Measurements from ENCODE around the gene KCNIP4.

Gene KCNIP4

DNA sequence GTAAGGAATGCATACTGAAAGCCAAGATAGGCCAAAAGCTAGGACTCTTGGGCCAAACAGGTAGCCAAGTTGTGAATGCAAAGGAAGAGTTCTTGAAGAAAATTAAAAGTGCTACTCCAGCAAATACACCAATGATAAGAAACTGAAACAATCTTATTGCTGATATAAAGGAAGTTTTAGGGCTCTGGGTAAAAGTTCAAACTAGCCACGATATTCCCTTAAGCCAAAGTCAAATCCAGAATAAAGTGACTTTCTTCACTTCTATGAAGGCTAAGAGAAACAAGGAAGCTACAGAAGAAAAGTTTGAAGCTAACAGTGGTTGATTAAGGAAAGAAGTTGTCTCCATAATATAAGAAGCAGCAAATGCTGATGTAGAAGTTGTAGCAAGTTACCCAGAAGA lies 850.7 kb downstream of the KCNIP4 start:
- no peak for DNase-seq (ENCODE audit: low read depth in 1 of 2, low spot score in 1 of 2)

DNA sequence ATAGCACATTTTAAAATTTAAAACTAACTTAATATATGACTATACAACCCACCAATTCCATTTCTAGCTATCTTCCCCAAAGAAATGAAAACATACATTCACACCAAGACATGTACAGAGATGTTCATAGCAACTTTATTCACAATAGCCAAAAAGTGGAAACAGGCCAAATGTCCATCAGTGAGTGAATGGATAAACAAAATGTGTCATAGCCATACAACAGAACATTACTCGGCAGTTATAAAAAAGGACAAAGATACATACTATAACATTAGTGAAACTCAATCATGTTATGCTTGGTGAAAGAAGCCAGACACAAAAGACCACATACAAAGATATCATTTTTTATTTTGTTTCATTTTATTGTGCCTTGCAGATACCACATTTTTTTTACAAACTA lies 851.5 kb downstream of the KCNIP4 start:
- no peak for DNase-seq (ENCODE audit: low read depth in 1 of 2, low spot score in 1 of 2)

DNA sequence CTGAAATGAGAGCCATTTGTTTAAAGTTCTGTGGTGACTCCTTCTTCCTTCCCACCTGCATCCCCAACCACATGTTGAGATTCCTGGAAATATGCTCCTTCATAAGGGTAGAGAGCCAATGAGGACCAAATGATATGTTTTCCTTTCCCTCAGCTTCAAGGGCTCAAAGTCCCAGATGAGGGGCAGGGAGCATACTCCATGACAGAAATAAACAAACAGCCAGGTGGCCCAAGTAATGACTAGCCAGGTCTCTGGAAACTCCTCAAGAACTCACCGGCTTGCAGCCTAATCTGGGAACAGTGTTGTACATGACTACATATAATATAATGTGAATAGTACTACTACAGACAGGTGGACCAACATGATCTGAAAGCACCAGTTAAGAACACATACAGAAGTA lies 856.0 kb downstream of the KCNIP4 start:
- no peak for DNase-seq (ENCODE audit: low read depth in 1 of 2, low spot score in 1 of 2)

DNA sequence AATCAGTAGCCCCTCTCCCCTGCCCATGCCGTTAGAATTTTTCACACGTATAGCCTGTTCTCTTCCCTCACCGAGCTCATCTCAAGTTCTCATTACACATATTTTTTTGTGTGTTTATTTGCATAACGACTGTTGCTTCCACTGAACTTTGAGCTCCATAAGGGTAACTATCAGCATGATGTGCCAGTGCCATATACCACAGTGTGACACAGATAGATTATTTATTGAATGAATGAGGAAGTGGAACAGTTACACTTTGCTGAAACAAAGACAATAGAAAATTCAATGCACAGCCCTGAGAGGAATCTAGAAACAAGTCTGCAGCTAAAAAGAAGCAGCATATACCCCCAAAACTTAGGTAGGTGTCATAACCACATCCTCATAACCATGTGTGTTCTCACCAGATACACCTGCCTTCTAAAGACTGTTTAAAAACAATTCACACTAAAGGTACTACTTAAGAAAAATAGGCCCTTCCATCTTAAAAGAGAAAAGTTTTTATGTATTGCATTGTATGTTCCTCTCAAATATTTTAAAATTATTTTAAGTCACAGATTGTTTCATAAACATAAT lies 858.4 kb downstream of the KCNIP4 start:
- DNase-seq (ENCODE audit: low read depth in 1 of 2, low spot score in 1 of 2) = no peak

DNA sequence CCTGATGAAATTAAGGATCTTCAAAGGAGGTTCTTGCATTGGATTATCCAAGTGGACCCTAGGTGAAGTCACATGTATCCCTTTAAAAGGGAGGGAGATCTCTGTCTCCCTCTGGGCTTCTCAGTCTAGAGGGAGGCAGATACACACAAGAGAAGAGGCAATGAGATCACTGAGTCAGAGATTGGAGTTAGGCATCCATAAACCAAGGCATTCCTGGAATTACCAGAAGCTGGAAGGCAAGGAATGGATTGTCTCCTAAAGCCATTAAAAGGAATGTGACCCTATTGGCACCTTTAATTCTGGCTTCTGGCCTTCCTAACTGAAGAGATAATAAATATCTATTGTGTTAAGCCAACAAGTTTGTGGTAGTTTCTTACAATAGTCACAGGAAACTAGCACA lies 865.2 kb downstream of the KCNIP4 start:
- no peak for DNase-seq (ENCODE audit: low read depth in 1 of 2, low spot score in 1 of 2)

DNA sequence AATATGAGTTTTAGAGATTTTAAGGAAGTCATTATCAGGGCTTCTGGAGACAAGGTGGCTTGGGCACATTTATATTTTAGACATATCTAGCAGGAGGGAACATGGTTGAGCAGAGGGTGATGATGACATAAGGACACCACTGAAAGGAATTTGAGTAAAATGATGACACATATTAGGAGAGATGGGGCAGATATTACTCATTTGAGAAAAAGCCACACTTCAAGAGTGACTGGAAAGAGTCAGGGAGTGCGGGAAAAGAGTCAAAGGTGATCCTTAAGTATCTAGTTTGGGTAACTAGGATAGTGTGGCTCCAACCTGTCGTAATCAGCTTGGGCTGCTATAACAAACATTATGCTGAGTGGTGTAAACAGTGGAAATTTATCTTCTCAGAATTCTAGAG lies 870.6 kb downstream of the KCNIP4 start:
- no peak for DNase-seq (ENCODE audit: low read depth in 1 of 2, low spot score in 1 of 2)

DNA sequence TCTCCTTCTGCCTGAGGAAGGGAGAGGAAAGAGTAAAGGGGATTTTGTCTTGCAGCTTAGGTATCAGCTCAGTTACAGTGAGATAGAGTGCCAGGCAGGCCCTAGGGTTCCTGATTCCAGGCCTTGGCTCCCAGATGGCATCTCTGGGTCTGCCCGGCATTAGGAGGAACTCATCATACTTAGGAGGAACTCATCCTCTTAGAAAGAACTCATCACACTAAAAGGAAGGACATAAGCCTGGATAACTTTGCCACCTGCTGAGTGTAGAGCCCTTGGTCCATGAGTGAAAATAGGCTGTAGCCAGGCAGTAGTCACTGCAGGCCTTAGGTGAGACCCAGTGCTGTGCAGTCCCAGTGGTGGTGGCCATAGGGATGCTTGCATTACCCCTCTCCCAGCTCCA lies 881.2 kb downstream of the KCNIP4 start:
- DNase-seq (ENCODE audit: low read depth in 1 of 2, low spot score in 1 of 2) = no peak

DNA sequence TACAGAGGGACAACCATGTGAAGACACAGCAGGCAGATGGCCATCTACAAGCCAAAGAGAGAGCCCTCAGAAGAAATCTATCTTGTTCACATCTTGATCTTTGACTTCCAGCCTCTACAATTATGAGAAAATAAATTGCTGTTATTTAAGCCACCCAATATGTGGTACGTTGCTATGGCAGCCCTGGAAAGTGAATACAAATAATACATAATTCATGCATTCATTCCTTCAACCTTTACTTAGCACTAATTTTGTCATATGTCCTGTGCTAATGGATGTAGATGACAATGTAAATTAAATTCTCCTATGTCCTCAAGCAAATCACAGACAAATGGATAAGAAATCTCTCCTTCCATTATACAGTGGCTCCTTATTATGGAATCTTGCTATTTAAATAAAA lies 886.7 kb downstream of the KCNIP4 start:
- no peak for DNase-seq (ENCODE audit: low read depth in 1 of 2, low spot score in 1 of 2)

DNA sequence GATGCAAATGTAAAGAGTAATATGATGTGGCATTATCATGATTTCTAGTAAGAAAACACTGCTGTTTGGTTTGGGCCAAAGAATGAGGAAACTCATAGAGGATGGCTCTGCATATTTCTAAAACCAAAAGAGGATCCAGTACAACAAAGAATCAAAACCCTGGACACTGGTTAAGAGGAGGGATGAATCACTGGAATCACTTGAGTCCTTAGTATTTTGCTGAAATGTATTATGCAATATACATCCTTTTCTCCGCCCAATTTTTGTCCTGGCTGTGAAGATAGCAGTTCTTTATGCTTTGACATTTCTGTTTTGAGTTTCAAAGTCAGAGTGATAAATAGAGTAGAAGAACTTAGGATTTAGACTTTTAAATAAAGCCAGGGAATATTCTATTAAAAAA lies 902.4 kb downstream of the KCNIP4 start:
- DNase-seq (ENCODE audit: low read depth in 1 of 2, low spot score in 1 of 2) = no peak

DNA sequence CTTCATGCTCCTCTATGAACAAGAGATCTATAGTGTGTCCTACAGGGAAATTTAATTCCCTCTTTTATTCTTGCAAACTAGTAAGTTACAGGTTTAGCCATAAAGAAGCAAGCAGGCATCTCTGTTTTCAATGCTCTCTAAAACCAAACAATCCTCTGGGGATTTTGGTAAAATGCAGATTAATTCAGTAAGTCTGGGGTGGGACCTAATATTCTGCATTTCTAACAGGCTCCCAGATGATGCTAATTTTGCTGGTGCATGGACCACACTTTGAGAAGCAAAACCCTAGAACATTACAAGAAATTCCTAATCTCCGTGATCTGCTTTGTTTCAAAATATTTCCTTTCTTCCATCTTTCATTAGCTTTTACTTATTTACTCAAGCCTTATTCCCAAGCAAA lies 903.5 kb downstream of the KCNIP4 start:
- no peak for DNase-seq (ENCODE audit: low read depth in 1 of 2, low spot score in 1 of 2)

DNA sequence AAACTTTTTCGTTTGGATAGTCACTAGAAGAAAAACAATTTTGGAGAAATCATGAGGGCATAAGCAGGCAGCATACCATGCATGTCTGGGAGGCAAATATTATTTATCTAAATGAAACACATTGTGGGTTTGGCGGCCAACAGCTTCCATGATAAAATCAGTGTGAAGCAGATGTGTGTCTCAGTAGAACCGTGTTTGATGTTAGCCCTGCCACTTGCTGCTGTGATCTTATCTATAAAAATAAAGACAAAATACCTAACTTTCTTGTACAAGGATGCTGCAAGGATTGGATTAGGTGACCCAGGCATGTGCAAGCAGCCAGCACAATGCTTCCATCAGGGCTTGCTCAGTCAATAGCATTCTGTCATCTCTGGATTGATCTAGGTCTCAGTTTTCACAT lies 906.9 kb downstream of the KCNIP4 start:
- DNase-seq (ENCODE audit: low read depth in 1 of 2, low spot score in 1 of 2) = no peak

DNA sequence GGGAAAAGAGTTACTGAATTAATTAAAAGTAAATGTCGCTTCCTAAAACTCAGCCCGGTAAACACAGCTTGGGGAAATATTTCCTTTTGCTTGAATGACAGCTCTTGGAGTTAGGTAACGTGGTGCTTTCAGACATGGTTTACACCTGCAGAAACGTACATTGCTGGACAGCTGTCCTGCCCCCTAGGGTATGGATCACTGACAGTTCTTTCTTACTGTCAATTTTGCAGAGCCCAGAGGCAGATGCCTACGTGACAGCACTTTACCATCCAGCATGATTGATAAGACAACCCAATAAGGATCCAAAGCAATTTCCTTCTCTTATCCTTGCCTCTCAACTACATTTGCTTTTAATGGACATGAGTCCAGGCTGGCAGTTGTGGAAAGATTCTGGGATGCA lies 913.8 kb downstream of the KCNIP4 start:
- DNase-seq (ENCODE audit: low read depth in 1 of 2, low spot score in 1 of 2) = no peak

DNA sequence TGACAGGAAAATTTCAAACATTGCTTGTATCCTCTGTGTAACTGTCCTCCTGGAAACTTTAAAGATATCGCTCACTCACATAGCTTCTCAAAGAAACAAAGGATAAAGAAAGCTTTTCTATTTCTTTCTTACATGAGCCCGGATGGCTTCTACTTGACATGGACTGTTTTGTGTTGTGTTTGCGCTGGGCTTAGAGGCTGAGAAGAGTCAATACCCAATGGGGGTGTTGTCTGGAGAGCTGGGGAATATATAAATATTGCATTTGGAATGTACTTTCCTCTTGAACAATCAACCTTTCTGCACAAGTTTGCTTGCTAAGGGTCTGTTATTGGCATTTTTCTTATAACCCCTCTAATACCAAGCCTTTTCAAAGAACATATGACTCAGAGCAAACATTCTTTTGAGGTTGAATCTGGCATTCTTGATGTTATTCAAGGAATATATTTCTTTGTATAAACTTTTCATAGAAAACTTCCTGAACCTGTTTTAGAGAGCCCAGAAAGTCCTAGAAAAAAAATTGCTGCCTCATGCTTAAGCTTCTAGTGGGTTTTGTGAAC lies 916.4 kb downstream of the KCNIP4 start:
- no peak for DNase-seq (ENCODE audit: low read depth in 1 of 2, low spot score in 1 of 2)

DNA sequence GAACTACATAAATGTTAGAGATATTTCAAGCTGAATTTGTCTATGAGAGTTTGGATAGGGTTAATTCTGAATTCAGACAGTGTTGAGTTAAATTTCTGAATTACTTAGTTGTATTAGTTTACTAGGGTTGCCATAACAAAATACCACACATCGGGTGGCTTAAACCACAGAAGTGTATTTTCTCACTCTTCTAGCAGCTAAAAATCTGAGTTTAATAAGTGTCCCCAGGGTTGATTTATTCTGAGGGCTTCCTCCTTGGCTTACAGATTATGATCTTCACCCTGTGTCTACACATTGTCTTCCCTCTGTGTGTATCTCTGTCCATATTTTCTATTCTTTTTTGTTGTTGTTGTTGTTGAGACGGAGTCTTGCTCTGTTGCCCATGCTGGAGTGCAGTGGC lies 929.8 kb downstream of the KCNIP4 start:
- no peak for DNase-seq (ENCODE audit: low read depth in 1 of 2, low spot score in 1 of 2)

DNA sequence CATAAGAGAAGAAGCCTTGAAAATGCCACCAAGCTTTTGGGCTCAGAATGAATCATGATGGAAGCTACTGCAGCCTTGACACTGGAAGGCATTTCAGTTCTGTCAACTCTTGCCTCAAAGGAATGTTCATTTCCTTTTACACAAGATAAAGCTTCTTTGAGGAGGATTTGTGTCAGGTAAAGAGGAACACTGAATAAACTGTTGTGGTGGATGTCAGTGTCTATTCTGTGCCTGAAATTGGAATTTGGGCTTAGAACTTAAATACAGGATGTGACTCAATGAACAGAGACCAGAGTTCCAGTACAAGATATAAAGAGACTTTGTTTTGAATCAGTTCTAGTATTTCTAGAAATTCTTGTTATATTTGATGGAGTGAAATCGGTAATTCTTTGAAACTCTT lies 935.1 kb downstream of the KCNIP4 start:
- no peak for DNase-seq (ENCODE audit: low read depth in 1 of 2, low spot score in 1 of 2)

DNA sequence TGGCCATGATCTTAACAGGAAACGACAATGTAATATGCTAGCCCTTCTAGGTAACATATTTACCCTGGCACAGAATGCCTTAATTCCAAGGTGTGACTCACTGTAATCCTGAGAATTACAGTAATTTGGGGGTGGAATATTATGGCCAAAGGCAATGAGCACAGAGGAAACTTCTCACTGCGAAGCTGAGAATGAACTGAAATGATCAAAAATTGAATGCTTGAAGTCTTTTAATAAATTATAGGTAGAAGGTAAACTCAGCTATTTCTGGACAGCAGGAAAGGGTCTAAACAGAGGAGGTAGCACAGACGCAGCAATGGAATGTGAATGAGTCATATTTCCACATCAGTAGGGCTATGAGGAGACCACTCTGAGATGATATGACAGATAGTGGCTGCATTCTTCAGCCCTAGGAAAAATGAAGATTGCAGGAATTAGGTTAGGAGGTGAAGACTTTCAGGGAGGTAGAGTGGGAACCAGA lies 935.7 kb downstream of the KCNIP4 start:
- no peak for DNase-seq (ENCODE audit: low read depth in 1 of 2, low spot score in 1 of 2)

DNA sequence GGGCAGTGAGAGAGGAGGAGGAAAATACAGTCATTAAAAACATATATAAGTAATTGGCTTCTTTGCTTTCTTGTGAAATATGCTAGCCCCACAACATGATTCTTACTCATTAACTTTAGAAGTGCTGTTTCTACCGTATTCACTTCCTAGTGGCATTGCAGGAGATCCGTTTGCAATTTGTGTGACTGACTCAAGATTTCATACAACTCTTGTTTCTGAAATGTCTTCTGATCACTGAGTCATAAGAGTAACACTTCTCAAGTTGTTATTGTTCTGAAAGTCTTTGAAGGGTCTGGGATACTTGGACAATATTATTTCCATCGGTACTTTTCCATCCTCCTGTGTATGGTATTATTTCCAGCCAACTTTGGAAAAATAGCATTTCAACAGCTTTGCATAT lies 937.5 kb downstream of the KCNIP4 start:
- no peak for DNase-seq (ENCODE audit: low read depth in 1 of 2, low spot score in 1 of 2)

DNA sequence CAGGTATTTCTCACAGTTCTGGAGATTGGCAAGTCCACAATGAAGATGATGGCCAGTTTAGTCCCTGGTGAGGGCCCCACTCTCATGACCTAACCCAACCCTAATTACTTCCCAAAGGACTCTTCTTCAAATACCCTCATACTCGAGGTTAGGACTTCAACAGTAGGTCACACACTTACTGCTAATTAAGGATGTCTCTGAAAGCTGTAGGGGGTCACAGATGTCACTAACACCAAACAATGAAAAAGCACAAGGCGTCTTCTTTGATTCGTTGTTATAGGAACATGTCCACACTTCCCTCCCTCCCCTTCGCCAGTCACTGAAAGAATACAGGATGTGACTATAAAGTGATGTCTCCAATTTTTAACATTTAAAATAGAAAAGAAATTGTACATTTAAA lies 938.6 kb downstream of the KCNIP4 start:
- DNase-seq (ENCODE audit: low read depth in 1 of 2, low spot score in 1 of 2) = no peak

DNA sequence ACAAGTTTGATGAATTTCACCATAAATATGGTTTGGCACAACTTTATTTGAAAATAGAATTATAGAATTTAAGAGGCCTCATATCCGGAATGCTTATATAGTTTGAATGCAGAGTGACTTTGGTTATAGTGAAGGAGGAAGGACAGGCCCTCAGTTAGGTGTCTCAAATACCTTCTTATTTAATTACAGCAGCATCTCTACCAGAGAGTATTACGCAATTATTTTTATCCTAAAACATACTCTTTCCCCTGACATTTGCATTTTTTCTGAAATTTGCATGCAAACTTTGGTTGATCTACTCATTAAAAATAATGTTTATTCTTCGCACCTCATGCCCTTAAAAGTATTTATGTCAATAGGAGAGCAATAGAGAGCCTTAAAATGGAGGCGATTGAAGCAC lies 942.9 kb downstream of the KCNIP4 start:
- no peak for DNase-seq (ENCODE audit: low read depth in 1 of 2, low spot score in 1 of 2)

DNA sequence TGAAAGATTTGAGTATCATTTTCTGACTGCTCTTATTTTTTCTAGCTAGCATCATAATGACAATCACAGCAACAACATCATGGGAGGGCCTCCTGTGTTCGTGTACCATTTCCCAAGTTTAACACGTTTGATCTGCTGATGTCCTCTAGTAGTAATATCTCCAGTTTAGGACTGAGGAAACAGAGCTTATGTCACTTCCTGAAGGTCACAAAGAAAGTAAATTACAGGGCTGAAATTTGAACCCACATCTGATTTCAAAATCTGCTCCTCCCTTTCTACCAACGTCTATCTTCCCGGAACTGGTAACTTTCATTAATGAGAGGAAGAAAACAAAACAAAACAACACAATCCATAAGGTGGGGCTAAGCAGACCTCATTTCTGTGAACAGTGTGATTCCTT lies 945.6 kb downstream of the KCNIP4 start:
- no peak for DNase-seq (ENCODE audit: low read depth in 1 of 2, low spot score in 1 of 2)

DNA sequence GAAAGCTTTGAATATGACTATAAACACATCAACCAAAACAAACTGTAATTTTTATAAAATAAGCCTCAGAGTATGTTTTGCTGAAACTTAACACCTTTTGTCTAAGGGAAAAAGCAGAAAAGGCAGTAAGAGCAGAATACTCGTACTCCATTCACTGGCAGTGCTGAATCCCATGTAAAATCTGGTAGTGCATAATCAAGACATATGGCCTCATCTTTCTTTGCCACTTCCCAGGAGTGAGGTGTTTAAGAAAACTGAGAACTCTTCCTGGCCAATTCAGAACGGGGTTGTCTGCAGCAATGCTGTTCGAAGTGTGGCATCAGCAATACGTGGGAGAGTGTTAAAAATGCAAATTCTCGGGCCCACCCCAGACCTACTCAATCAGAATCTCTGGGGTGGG lies 946.3 kb downstream of the KCNIP4 start:
- DNase-seq (ENCODE audit: low read depth in 1 of 2, low spot score in 1 of 2) = no peak

DNA sequence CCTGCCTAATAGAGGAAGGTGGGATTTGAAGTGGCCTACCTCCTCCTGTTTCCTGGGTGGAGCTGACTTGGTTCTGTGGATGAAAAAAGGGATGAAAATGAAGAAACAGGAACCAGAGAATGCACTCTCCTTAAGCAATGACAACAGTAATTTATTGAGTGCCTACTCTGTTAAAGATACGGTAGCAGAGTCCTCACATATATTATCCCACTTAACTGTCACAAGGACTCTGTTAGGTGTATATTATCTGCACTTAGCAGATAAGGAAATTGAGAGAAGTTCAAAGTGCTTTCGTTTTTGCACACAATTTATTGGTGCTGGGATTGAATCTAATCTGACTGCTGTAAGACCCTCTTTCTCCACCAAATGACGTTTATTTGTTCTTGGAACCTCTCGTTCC lies 947.1 kb downstream of the KCNIP4 start:
- DNase-seq (ENCODE audit: low read depth in 1 of 2, low spot score in 1 of 2) = no peak

DNA sequence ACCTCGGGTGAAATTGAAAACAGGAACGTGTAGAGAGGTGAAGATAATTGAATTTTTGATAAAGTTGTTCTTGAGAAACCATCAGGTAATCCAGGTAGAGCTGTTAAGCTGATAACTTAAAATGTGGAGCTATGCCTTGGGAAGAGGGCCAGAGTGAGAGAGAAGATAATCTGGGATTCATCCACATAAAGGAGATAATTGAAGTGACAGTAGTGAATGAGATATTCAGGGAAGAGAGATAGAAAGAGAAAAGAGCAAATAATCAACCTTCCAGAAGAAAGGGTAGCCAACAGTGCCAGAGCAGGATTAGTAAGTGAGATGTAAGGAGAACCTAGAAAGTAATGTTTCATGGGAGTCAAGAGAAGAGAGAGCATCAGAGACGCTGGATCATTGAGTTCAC lies 950.7 kb downstream of the KCNIP4 start:
- no peak for DNase-seq (ENCODE audit: low read depth in 1 of 2, low spot score in 1 of 2)

DNA sequence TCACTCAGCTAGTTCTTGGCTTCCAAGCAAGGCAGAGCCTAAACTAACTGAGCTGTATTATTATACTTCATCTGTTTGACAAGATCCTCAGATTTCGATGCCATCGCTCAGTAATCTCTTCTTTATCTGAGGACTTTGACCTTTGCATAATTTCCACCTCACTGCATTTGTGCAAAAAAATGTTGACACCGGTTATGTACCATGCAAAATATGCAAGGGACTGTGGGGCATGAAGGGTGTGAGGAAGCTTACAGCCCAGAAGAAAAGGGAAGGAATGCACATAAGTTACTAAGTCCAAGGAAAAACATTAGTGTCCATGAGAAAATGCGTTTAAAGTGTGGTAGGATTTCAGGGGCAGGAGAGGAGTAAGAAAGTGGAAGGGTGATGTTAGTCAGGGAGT lies 953.0 kb downstream of the KCNIP4 start:
- DNase-seq (ENCODE audit: low read depth in 1 of 2, low spot score in 1 of 2) = no peak
